Stomach (tissue), 4 donors: ENCODE results near the gene BCL3.
"Not testable (repeated sequence)": the region's sequence is repeated elsewhere in the genome, so short reads cannot be mapped to it uniquely, and the experiment has no call there.

Source experiments
- CTCF ChIP-seq, 7 experiments: fragments of 450-650 bp in 4 of 7; fragments of 200-600 bp in 3 of 7; sonication (generic) in 3 of 7; IDR thresholded peaks; one replicate each; pipeline ENCODE4 v1.5.1; 2016 to 2019; ENCODE audit warnings: antibody characterized with exemption in 7 of 7, control low read depth in 2 of 7, mild to moderate bottlenecking in 1 of 7
- EP300 ChIP-seq: sonication (generic); formaldehyde crosslinking; IDR thresholded peaks from one replicate; pipeline ENCODE4 v1.6.1; 2017; ENCODE audit warnings: antibody characterized with exemption
- POLR2A ChIP-seq, 4 donors: fragments of 450-650 bp; IDR thresholded peaks; one replicate each; pipeline ENCODE4 v1.6.1; 2016; ENCODE audit warnings: antibody characterized with exemption in 4 of 4, control low read depth in 2 of 4, mild to moderate bottlenecking in 1 of 4, moderate library complexity in 1 of 4

- not testable (repeated sequence) for TF ChIP-seq POLR2A (IDR thresholded peaks at IDR 0.05); EP300; CTCF (IDR thresholded peaks at IDR 0.05)
Observed at GRCh38 chr19:44720396-44720795, 28.1 kb upstream of the BCL3 start.
